ENCODE data around the gene CROCC2. TPM values are rescaled to one million over a fixed set of nuclear protein-coding genes. Genes with fewer than 3 reads are reported as not detected.
A peak's percentile ranks its signal among the peaks of the same experiment; 100 is the strongest.

CROCC2 gene
- total and polyA plus RNA-seq, 7 experiments from 2014 or later = 0.22 TPM; not detected in 6

DNA sequence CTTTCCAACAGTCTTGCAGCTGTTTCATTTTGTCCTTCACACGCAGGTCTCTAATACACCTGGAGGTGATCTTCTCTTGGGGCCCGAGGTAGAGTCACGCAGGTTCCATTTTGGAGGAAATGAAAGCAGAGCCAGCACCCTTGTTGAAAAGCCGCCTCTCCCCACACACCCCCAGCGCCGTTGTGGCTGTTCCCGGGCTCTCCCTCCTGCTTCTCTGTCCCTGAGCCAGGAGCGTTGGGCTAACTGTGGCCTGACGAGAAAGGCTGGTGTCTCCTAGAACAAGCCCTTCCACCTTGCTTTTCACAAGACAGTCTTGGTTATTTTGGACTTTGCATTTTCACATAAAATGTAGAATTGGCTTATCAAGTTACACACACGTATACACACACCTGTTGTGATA is 108.6 kb downstream of the CROCC2 start:
- Mint-ChIP-seq H3K27me3 (peaks cover 0 to 3% (median 0%) of the 10 kb centered on the region in 5 donors), H3K4me1 (peaks cover 6 to 27% (median 20%) of the 10 kb centered on the region in 7 donors), H3K36me3 (no peaks in the 10 kb centered on the region), H3K9me3 (no peaks in the 10 kb centered on the region), H3K4me3 (peak overlapping the region in 1 of 10 donors; percentile 22), H3K27ac (peak overlapping the region in 4 of 9 donors; percentile 26 to 46 (median 40))
- Histone ChIP-seq H3K27me3 (ENCODE audit: control insufficient read depth in 2 of 2, insufficient read depth in 2 of 2, low read length in 2 of 2) (no peaks in the 10 kb centered on the region), H3K9me3 (ENCODE audit: control insufficient read depth in 2 of 3, low read length in 3 of 3) (no peaks in the 10 kb centered on the region), H3K4me1 (ENCODE audit: control insufficient read depth in 2 of 2, insufficient read depth in 2 of 2, low read length in 2 of 2) (peaks cover 3 to 26% of the 10 kb centered on the region in 2 donors), H3K27ac (ENCODE audit: low read depth, low read length) (no peak overlapping the region), H3K4me3 (ENCODE audit: low read length) (no peak overlapping the region), H3K36me3 (ENCODE audit: control insufficient read depth in 2 of 3, insufficient read depth in 3 of 3, low read length in 3 of 3) (no peaks in the 10 kb centered on the region)
- ATAC-seq = no peak
- ChIA-PET POLR2A (no interaction called here), CTCF (no interaction called here)
- DNase-seq = no peak
- intact Hi-C loops (cut with micrococcal nuclease) = loop anchor here in 1 of 2 donors (5.0 to 10.0 kb wide), 3 partner anchors 33 to 203 kb away; no protein-coding TSS in a partner anchor

DNA sequence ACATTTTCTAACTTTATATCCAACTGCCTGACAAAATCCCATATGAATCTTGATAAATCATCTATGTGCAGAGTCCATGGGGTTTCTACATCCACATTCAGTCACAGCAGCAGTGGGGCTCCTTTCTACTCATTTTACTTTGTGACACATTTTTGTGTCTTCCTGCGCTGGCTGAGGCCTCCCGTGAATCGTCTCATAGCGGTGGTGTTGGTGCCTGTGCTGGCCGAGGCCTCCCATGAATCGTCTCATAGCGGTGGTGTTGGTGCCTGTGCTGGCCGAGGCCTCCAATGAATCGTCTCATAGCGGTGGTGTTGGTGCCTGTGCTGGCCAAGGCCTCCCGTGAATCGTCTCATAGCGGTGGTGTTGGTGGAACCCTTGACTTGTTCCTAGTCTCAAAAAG is 109.3 kb downstream of the CROCC2 start:
- intact Hi-C loops (cut with micrococcal nuclease) = loop anchor here in 1 of 2 donors (10.0 kb wide), 1 partner anchor 59 kb away; no protein-coding TSS in a partner anchor
- DNase-seq (peak in 1 of 9 donors; percentile 20), ATAC-seq (no peak)
- Histone ChIP-seq H3K27ac (ENCODE audit: low read depth, low read length) (no peak overlapping the region), H3K4me3 (ENCODE audit: low read length) (no peak overlapping the region), H3K27me3 (ENCODE audit: control insufficient read depth in 2 of 2, insufficient read depth in 2 of 2, low read length in 2 of 2) (no peaks in the 10 kb centered on the region), H3K9me3 (ENCODE audit: control insufficient read depth in 2 of 3, low read length in 3 of 3) (no peaks in the 10 kb centered on the region), H3K36me3 (ENCODE audit: control insufficient read depth in 2 of 3, insufficient read depth in 3 of 3, low read length in 3 of 3) (no peaks in the 10 kb centered on the region), H3K4me1 (ENCODE audit: control insufficient read depth in 2 of 2, insufficient read depth in 2 of 2, low read length in 2 of 2) (peaks cover 2 to 20% of the 10 kb centered on the region in 2 donors)
- POLR2A ChIA-PET = no interaction called here
- H3K4me1 Mint-ChIP-seq = peaks cover 0 to 20% (median 17%) of the 10 kb centered on the region in 7 donors
- CTCF ChIA-PET = no interaction called here
- H3K4me3 Mint-ChIP-seq = no peak overlapping the region
- H3K36me3 Mint-ChIP-seq = no peaks in the 10 kb centered on the region
- H3K9me3 Mint-ChIP-seq = no peaks in the 10 kb centered on the region
- peaks cover 0 to 3% (median 0%) of the 10 kb centered on the region in 5 donors for H3K27me3 Mint-ChIP-seq
- H3K27ac Mint-ChIP-seq = peak overlapping the region in 2 of 9 donors; percentile 18 to 27

DNA sequence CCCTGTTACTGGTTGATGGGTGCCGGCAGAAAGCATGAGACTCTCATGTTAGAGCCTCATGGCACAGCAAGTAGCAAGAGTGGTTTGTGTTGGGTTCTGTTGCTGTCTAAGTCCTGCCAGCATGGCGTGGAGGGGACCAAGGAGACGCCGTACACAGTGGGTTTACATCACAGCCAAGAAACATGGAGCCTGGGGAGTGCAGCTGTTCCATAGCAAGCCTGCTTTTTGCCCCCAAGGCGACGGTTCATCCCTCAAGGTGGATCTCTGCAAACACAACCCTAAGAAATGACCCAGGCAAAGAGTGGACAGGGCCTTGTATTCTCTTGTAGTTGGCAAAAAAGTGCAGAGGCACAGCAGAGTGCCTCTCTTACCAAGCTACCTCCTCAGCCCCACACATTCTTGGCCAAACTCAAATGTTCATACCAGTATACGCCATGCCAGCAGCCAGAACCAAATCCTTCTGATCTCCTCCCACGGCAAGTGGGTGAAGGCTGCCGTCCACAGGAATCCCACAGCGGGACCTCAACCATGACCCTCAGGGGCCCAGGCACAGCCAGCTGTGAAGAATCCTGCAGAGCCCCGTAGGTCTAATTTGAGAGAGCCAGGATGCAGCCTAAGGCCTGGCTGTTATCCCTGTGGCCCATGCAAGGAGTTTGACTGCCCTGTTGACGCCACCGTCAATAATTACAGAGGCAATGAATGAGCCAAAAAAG is 111.2 kb downstream of the CROCC2 start:
- intact Hi-C loops (cut with micrococcal nuclease) = loop anchor here in 1 of 2 donors (10.0 kb wide), 1 partner anchor 57 kb away; no protein-coding TSS in a partner anchor
- peaks cover 0 to 9% (median 0%) of the 10 kb centered on the region in 5 donors for H3K27me3 Mint-ChIP-seq
- H3K4me3 Mint-ChIP-seq = no peak overlapping the region
- no peak for ATAC-seq
- ChIA-PET CTCF (interaction anchor here (0.6 kb wide), 1 partner anchor 103 kb away, joined by 3 read pairs; no protein-coding TSS in a partner anchor), POLR2A (interaction anchor here (0.7 to 1.4 kb wide), 2 partner anchors 7 to 123 kb away, joined by 3 to 4 read pairs; no protein-coding TSS in a partner anchor)
- peaks cover 0 to 6% (median 0%) of the 10 kb centered on the region in 5 donors for H3K36me3 Mint-ChIP-seq
- H3K27ac Mint-ChIP-seq = no peak overlapping the region
- H3K4me1 Mint-ChIP-seq = peaks cover 0 to 13% (median 6%) of the 10 kb centered on the region in 7 donors
- H3K27ac ChIP-seq (ENCODE audit: low read depth, low read length) = no peak overlapping the region
- H3K9me3 ChIP-seq (ENCODE audit: control insufficient read depth in 2 of 3, low read length in 3 of 3) = peaks cover 0 to 3% (median 0%) of the 10 kb centered on the region in 3 experiments
- peaks cover 0 to 11% (median 6%) of the 10 kb centered on the region in 11 donors for H3K9me3 Mint-ChIP-seq
- H3K36me3 ChIP-seq (ENCODE audit: control insufficient read depth in 2 of 3, insufficient read depth in 3 of 3, low read length in 3 of 3) = no peaks in the 10 kb centered on the region
- H3K4me3 ChIP-seq (ENCODE audit: low read length) = no peak overlapping the region
- DNase-seq = no peak
- H3K4me1 ChIP-seq (ENCODE audit: control insufficient read depth in 2 of 2, insufficient read depth in 2 of 2, low read length in 2 of 2) = peaks cover 0 to under 1% of the 10 kb centered on the region in 2 donors
- no peaks in the 10 kb centered on the region for H3K27me3 ChIP-seq (ENCODE audit: control insufficient read depth in 2 of 2, insufficient read depth in 2 of 2, low read length in 2 of 2)

DNA sequence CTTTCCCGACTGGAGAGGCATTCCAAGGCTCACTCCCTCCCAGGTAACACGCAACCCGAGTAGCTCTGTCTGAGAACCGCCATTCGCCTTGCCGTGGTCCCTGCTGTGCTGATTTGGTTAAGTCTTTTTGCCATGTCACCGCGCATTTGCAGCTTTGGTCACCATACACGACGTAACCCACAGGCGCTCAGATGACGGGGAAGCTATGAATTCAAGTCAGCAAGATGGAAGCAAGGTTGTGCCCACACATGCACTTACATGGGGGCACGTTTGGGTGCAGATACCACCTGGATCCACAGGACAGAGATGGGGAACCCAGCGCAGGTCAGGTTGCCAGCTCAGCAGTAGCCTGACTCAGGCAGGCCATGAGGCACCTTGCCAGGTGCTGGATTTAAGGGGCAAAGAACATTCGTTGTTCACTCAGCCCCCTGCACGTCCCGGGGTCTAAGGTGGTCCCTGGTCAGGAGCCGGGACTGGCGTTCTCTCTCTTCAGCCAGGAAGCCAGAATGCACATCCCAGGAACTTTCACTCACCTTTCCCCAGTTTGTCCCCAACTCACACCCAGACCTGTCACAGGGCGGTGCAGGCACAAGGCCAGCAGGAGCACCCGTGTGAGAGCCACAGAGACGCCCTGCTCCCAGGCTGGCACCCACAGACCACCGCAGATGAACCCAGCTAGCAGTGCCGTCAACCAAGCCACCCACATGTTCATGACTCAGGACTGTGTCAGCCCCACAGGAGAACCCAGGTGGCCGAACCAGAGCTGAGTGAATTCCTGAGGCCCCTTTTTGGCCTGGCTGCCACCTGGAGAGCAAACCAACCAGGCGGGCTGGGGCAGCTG is 112.1 kb downstream of the CROCC2 start:
- Histone ChIP-seq H3K36me3 (ENCODE audit: control insufficient read depth in 2 of 3, insufficient read depth in 3 of 3, low read length in 3 of 3) (no peaks in the 10 kb centered on the region), H3K27me3 (ENCODE audit: control insufficient read depth in 2 of 2, insufficient read depth in 2 of 2, low read length in 2 of 2) (no peaks in the 10 kb centered on the region), H3K4me3 (ENCODE audit: low read length) (no peak overlapping the region), H3K9me3 (ENCODE audit: control insufficient read depth in 2 of 3, low read length in 3 of 3) (peaks cover 0 to 5% (median 0%) of the 10 kb centered on the region in 3 experiments), H3K4me1 (ENCODE audit: control insufficient read depth in 2 of 2, insufficient read depth in 2 of 2, low read length in 2 of 2) (no peaks in the 10 kb centered on the region), H3K27ac (ENCODE audit: low read depth, low read length) (no peak overlapping the region)
- ChIA-PET CTCF (interaction anchor here (0.6 kb wide), 1 partner anchor 104 kb away, joined by 3 read pairs; no protein-coding TSS in a partner anchor), POLR2A (interaction anchor here (1.4 kb wide), 1 partner anchor 8 kb away, joined by 4 read pairs; no protein-coding TSS in a partner anchor)
- no peak for DNase-seq
- ATAC-seq = no peak
- no peak overlapping the region for H3K4me3 Mint-ChIP-seq
- intact Hi-C loops (cut with micrococcal nuclease) = loop anchor here in 1 of 2 donors (10.0 kb wide), 1 partner anchor 57 kb away; no protein-coding TSS in a partner anchor
- H3K4me1 Mint-ChIP-seq = peaks cover 0 to 9% (median 0%) of the 10 kb centered on the region in 7 donors
- peaks cover 0 to 20% (median 9%) of the 10 kb centered on the region in 11 donors for H3K9me3 Mint-ChIP-seq
- peak overlapping the region in 1 of 9 donors; percentile 64 for H3K27ac Mint-ChIP-seq
- peaks cover 0 to 8% (median 0%) of the 10 kb centered on the region in 5 donors for H3K36me3 Mint-ChIP-seq
- H3K27me3 Mint-ChIP-seq = peaks cover 0 to 7% (median 0%) of the 10 kb centered on the region in 5 donors

DNA sequence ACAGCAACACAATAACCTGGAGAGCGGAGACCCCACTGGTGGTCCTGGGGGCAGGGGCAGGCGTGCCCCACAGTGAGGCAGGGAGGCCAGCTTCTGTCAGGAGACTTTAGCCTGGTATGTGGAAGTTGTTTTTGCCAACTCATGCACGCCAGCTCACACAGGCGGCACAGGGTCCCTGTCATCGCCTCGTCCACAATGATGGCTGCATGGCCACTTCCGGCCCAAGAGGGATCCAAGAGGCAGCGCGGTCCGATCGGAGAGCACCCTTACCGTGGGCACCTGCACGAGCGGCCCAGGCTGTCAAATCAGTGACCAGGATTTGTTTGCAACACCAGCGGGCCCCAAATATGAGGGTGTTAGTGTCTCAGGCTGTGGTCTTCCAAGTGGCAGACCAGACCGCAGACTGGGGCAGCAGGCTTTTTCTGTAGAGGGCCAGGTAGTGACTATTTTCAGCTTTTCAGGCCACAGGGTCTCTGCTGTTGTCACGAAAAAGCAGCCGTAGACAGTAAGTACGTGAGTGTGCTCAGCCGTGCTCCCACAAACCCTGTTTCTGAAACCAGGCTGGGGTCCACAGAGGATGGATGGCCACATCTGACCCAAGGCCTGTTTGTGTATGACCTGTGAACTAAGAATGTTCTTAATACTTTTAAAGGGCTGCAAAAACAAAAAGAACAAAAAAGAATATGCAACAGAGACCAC is 113.5 kb downstream of the CROCC2 start:
- no peak overlapping the region for H3K27ac Mint-ChIP-seq
- intact Hi-C loops (cut with micrococcal nuclease) = loop anchor here in 1 of 2 donors (10.0 kb wide), 1 partner anchor 55 kb away; no protein-coding TSS in a partner anchor
- peaks cover 0 to 7% (median 0%) of the 10 kb centered on the region in 5 donors for H3K27me3 Mint-ChIP-seq
- H3K4me1 ChIP-seq (ENCODE audit: control insufficient read depth in 2 of 2, insufficient read depth in 2 of 2, low read length in 2 of 2) = no peaks in the 10 kb centered on the region
- ChIA-PET POLR2A (interaction anchor here (1.3 kb wide), 1 partner anchor 9 kb away, joined by 5 read pairs; no protein-coding TSS in a partner anchor), CTCF (no interaction called here)
- peaks cover 0 to 8% (median 0%) of the 10 kb centered on the region in 5 donors for H3K36me3 Mint-ChIP-seq
- H3K36me3 ChIP-seq (ENCODE audit: control insufficient read depth in 2 of 3, insufficient read depth in 3 of 3, low read length in 3 of 3) = no peaks in the 10 kb centered on the region
- peaks cover 0 to 8% (median 0%) of the 10 kb centered on the region in 7 donors for H3K4me1 Mint-ChIP-seq
- peaks cover 0 to 5% (median 0%) of the 10 kb centered on the region in 3 experiments for H3K9me3 ChIP-seq (ENCODE audit: control insufficient read depth in 2 of 3, low read length in 3 of 3)
- DNase-seq (no peak), ATAC-seq (no peak)
- H3K27ac ChIP-seq (ENCODE audit: low read depth, low read length) = no peak overlapping the region
- H3K4me3 Mint-ChIP-seq = no peak overlapping the region
- H3K4me3 ChIP-seq (ENCODE audit: low read length) = no peak overlapping the region
- H3K9me3 Mint-ChIP-seq = peaks cover 0 to 23% (median 11%) of the 10 kb centered on the region in 11 donors
- no peaks in the 10 kb centered on the region for H3K27me3 ChIP-seq (ENCODE audit: control insufficient read depth in 2 of 2, insufficient read depth in 2 of 2, low read length in 2 of 2)

All from naive thymus-derived CD4-positive, alpha-beta T cell (primary cell).